Activated CD4-positive, alpha-beta T cell treated with anti-CD3 and anti-CD28 coated beads for 48 hours (primary cell): ENCODE data around the gene AXL.
A peak's percentile ranks its signal among the peaks of the same experiment; 100 is the strongest.
"Not testable (repeated sequence)": the region's sequence is repeated elsewhere in the genome, so short reads cannot be mapped to it uniquely, and the experiment has no call there.

Experiments
- DNase-seq: peaks from one replicate; pipeline ENCODE4 v3.0.0-alpha.2; 2020

Gene AXL

DNA sequence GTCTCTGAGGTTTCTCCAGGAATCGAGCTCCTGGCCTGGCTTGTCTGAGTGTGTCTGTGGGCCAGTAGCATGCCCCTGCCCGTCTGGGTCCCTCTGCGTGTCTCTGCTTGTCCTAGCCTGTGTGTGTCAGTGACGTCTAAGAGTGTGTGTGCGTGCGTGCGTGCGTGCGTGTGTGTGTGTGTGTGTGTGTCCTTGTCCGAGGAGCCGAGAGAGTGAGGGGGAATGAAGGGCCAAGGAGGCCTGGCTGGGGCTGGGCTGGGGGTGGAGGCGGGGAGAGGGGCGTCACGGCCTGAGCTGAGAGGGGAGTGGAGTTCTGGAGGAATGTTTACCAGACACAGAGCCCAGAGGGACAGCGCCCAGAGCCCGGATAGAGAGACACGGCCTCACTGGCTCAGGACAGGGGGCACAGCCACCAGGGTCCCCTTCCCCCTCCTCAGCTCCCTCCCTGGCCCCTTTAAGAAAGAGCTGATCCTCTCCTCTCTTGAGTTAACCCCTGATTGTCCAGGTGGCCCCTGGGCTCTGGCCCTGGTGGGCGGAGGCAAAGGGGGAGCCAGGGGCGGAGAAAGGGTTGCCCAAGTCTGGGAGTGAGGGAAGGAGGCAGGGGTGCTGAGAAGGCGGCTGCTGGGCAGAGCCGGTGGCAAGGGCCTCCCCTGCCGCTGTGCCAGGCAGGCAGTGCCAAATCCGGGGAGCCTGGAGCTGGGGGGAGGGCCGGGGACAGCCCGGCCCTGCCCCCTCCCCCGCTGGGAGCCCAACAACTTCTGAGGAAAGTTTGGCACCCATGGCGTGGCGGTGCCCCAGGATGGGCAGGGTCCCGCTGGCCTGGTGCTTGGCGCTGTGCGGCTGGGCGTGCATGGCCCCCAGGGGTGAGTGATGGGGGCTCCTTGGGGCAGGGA is at the start of gene AXL:
AXL (plus strand) TSS at position 609 of the 893 bp plus-strand sequence; CDS start at position 779, 170 bp downstream.
- DNase-seq, result peak; percentile 17

DNA sequence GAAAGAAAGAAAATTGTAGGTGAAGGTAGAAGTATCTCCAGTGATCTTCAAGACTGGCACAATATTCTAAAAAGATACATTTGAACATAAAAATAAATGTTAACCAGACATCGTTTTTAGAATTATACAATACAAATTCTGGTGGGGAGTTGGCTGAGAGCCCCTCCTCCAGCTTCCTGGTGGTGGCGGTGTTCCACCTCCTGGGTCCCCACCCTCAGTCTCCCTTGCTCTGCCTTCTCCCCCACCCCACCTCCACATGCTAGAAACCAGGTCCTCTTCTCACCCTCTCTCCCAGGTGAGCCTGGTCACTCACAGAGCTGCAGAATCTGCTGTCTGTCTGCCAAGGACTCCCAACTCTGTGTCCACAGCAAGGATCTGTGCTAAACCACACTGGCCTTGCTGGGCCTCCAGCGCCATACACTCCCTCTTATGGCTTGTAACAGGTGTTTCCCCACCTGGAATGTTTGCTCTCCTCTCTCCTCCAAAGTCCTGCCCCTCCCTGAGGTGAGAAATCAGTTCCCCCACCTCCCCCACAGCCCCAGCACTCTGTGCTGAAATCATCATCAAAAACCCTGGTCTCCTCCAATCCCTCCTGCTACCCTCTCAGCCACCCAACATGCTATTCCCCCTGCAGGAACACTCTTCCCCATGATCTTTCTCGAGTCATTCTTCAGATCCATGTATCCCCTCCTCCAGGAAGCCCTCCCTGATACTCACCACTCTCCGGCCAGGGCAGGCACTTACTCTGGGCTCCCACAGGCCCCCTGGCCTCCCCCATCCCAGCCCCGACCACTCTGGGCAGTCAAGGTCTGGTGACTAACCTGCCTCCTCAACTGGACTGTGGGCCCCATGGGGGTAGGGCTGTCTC is 46.5 kb upstream of the AXL start:
- no peak for DNase-seq

DNA sequence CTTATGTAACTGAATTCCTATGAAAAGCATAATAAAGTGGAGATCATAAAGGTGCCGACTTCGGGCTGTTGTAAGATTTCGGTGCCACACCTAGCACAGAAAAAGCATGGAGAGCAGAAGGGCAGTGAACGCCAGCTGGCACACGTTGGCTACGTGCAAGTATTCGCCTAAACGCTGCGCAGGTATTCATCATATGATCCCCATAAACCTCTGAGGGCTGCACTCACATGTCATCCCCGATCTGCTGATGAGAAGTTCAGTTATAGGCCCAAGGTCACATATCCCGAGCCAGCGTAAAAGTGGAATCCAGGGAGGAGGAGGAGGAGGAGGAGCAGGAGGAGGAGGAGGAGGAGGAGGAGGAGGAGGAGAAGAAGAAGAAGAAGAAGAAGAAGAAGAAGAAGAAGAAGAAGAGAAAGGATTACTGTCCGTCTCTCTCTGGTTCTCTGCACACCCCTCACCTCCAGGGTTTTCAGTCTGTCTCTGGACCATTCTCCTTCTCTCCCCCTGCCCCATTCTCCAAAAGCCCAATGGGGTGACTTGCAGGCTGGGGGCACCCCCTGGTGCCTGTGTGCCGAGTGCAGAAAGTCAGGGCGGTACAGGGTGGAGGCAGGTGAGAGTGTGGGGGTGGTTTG is 44.6 kb upstream of the AXL start:
- no peak for DNase-seq

DNA sequence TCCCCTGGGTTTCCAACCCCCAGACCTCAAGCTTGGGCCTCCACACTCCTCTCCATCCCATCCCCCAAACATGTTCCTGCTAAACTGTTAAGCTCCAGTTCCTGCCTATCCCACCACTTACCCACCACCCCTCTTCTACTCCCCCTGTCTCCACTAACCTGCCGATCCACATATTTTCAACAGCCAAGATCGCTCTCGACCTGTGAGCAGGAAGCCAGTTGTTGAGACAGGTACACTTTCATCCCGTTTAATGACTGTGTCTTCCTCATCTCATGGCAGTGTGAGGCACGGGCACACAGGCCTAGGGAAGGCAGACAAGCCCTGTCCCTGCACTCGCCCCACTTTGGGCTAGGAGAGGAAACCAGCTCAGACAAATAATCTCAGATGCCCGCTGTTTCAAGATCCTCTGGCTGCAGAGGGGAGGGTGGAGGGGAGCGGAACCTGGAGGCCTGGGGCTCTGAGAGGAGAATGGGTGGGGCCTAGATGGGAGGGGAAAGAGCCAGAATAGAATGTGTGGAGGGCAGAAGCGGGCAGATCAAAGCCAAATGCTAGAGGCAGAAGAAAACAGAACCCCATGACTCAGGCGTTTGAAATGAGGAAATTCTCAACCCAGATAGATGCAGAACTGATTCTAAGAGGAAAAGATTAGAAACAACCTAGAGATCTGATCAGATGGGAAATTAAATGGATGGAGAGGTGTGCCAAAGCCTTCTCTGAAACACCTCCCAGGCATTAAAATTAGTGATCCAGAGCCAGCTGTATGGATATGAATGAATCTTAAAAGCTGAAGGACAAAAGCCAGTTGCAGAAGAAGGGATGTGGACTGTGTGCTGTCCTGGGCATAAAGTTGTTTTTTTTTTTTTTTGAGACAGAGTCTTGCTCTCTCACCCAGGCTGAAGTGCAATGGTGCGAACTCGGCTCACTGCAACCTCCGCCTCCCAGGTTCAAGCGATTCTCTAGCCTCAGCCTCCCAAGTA is 42.9 kb upstream of the AXL start:
- DNase-seq, result peak; percentile 52

DNA sequence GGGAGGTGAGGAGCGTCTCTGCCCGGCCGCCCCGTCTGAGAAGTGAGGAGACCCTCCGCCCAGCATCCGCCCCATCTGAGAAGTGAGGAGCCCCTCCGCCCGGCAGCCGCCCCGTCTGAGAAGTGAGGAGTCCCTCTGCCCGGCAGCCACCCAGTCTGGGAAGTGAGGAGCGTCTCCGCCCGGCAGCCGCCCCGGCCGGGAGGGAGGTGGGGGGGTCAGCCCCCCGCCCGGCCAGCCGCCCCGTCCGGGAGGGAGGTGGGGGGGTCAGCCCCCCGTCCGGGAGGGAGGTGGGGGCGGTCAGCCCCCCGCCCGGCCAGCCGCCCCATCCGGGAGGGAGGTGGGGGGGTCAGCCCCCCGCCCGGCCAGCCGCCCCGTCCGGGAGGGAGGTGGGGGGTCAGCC is 38.9 kb upstream of the AXL start:
- DNase-seq, result not testable (repeated sequence)

DNA sequence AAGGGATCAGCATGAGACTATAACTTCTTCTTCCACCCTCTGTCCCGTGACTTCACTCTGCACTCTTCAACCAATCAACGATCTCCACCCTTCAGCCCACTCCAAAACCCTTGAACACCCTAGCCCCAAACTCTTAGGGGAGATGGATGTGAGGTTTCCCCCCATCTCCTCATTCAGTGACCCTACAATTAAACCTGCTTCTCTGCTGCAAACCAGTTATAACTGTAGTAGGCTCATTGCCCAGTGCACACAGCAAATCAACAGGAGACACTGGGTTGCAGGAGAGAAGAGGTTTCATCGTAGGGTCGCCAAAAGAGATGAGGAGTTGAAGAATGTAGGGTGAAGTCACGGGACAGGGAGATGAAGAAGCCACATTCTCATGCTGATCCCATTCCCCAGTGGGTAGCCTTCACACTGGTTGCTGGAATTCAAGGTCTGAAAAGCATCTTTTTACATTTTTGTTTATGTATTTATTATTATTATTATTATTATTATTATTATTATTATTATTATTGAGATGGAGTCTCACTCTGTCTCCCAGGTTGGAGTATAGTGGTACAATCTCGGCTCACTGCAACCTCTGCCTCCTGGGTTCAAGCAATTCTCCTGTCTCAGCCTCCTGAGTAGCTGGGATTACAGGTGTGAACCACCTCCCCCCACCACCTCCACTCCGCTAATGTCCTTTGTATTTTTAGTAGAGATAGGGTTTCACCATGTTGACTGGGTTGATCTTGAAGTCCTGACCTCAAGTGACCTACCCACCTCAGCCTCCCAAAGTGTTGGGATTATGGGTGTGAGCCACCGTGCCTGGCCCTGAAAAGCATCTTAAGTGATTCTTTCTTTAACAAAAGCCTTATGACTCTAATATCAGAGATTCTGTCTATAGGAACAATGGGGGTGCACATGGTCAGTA is 31.8 kb upstream of the AXL start:
- no peak for DNase-seq

DNA sequence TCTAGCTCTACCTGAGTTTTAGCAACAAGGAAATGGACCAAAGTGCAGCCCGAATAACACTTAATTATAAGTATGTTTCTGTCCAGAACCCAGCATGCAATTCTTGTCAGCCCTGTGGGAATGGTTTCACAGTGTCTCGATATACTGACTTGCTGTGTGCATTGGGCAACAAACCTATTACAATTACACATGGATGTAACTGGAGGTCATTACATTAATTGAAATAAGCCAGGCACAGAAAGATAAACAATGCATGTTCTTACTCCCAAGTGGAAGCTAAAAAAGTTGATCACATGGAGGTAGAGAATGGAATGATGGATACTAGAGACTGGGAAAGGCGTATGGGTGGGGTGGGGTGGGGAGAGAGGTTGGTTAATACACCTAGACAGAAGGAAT is 31.1 kb upstream of the AXL start:
- DNase-seq, result no peak

DNA sequence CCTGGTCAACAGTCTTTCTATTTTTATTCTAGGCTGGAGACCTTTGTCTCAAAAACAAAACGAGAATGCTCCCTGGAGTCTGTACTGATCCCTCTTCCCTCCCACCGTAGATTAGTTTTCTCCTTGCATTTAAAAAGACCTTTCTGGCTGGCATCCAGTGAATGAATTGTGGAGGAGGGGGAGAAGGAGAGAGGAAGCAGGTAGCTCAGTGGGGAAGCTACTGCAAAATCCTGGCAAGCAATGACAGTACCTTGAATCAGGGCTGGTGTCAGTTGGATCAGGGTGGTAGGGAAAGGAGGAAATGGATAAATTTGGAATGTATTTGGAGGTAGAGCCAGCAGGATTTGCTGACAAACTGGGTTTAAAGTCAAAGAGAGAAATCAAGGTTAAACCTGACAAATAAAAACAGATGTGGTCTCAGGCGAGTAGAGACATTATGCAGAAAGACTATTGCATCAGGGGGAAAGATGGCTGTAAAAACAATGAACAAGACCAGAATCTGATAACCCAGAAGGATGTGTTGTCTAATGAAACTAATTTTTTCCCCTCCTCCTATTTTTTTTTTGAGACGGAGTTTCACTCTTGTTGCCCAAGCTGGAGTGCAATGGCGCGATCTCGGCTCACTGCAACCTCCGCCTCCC is 29.5 kb upstream of the AXL start:
- no peak for DNase-seq

DNA sequence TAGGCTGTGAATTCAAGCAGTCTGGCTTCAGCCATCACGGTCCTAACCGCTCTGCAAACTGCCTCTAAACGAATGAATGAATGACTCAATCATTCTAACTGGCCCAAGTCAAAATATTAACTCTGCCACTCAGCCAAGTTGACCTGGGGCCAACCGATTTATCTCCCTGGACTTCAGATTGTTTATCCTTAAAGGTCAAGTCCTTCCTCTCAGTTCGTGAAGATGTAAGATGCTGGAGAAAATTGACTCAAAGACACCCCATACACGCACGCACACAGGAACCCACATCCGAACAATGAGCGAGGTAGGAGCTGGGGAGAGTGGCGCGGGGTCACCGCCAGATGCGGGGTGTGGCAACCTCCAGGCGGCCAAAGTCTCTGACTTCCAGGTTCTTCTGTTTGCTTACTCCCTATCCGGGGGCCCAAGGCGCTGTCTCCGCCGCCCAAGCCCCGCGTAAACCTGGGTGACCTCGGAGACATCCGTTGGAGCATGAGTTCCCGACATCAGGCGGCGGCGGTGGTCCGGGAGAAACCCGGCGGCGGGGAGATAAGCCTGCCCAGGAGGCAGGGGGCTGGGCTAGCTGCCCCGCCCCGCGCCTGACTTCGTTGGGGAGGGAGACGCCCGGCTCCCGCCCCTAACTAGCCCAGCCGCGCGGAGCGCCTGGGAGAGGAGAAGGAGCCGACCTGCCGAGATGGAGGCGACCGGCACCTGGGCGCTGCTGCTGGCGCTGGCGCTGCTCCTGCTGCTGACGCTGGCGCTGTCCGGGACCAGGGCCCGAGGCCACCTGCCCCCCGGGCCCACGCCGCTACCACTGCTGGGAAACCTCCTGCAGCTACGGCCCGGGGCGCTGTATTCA is 26.2 kb upstream of the AXL start, which contains the start of gene CYP2S1:
CYP2S1 (plus strand) TSS at position 646 of the 856 bp plus-strand sequence; CDS start at position 692, 46 bp downstream.
- peak; percentile 26 for DNase-seq

DNA sequence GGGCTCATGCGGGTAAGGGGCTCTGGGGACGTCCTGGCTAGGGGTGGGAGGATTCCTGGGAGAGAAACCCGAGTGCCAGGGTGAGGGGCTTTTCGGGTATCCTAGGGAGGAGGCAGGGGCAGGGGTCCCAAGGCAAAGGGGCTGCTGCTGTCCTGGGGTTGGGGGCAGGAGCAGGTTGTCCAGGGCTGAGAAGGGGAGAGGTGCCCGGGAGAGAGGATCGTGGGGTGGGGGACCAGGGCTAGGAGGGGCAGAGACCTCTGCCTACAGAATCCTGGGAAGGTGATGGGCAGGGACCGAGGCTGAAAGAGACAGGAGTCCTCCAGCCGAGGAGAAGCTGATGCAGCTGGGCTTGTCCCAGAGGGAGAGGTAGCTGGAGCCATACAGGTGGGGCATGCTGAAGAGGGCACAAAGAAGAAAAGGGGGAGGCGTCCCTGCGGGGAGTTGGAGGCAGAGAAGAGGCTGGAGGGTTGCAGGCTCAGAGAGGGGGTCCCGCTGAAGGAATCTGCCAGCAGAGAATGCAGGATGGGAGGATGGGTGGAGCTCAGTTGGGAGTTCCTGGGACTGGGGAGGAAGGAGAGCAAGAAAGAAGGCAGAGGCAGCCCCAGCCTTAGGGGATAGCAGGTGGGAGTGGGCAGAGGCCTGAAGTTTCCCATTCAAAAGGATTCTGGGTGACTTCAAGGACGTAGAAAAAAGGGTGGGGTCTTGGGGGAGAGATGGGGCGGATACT is 25.4 kb upstream of the AXL start:
- no peak for DNase-seq

DNA sequence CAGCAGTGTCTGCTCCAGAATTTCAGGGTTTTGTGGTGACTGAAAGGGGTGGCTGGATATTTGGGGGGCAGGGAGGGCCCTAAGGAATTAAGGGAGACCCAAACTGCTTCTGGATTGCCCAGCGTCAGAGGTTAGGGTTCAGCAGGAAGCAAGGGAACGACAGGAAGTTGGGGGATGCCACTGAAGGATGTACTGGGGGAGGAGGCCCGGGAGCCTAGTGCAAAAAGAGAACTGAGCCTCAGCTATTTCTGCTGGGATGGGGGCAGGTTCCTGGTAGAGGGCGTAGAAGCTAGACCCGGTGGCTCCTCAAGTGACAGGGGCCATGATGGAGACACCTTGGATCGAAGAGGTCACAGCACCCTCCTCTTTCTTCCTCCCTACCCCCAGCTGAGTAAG is 24.9 kb upstream of the AXL start:
- no peak for DNase-seq

DNA sequence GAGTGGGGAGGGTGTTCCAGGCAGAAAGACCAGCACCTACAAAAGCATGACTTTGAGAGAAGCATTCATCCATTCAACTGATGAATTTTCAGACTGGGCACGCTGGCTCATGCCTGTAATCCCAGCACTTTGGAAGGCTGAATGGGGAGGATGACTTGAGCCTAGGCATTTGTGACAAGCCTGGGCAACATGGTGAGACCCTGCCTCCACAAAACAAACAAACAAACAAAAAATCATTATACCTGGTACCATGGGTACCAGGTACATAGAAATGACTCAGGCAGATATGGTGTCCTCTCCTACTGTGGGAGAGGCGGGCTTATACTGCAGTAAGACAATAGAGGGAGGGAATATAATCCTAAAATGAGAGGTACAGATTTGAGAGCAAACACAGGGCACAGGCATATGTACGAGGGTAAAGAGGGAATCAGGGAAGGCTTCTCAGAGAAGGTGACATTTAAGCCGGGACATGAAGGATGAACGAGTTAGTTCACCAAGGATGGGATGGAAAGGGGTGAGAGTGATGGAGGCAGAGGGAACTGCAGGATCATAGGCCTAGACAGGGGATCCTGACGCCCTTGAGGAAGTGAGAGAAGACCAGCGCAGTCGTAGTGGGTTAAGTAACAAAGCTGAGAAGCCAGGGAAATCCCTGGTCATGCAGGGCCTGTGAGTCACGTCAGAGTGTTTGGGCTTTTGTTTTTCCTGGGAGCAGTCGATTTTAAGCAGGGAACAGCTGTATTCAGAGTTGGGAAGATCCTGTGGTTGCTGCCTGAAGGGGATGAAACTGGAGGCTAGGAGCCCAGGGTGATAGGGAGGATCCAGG is 23.1 kb upstream of the AXL start:
- no peak for DNase-seq

DNA sequence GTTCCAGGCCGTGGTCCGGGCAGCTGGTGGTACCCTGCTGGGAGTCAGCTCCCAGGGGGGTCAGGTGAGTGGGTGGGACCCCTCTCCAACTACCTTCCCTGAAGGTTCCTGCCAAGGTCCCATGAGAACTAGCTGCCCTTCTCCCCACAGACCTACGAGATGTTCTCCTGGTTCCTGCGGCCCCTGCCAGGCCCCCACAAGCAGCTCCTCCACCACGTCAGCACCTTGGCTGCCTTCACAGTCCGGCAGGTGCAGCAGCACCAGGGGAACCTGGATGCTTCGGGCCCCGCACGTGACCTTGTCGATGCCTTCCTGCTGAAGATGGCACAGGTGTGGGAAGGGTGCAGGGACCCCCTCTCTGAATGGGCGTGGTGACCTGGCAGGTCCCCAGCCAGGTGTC is 20.5 kb upstream of the AXL start:
- DNase-seq, result no peak

DNA sequence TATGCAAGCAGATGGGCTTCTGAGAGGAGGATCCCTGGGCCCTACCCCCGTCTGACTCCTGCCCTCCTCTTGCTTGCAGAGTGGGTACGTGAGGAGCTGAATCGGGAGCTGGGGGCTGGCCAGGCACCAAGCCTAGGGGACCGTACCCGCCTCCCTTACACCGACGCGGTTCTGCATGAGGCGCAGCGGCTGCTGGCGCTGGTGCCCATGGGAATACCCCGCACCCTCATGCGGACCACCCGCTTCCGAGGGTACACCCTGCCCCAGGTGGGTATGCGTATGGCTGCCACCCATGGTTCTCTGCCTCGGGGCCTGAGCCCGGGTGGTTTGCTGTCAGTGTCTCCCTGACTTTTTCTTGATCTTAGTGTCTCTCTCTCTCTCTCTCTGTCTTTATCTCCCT is 15.7 kb upstream of the AXL start:
- no peak for DNase-seq

DNA sequence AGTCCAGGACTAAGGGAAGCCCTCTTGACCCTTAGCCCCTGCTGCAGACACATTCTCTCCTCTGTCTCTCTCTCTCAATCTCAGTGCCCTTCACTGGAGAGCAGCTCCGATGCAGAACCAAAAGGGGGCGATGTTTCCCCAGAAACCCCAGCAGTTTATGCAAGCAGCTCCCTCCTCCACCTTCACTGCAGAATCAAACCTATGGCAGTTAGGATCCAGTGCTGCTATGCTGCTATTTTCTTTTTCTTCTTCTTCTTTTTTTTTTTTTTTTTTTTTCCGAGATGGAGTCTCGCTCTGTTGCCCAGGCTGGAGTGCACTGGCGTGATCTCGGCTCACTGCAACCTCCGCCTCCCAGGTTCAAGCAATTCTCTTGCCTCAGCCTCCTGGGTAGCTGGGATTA is 14.7 kb upstream of the AXL start:
- DNase-seq, result peak; percentile 86

DNA sequence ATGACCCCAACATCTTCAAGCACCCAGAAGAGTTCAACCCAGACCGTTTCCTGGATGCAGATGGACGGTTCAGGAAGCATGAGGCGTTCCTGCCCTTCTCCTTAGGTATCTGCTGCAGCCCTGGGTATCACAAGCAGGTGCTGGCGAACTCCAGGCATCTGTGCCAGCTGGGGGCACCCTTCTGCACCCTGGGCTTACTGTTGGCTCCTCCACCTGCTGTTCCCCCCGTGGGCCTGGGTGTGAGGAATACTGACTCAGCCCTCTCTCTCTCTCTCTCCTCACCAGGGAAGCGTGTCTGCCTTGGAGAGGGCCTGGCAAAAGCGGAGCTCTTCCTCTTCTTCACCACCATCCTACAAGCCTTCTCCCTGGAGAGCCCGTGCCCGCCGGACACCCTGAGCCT is 13.0 kb upstream of the AXL start:
- no peak for DNase-seq

DNA sequence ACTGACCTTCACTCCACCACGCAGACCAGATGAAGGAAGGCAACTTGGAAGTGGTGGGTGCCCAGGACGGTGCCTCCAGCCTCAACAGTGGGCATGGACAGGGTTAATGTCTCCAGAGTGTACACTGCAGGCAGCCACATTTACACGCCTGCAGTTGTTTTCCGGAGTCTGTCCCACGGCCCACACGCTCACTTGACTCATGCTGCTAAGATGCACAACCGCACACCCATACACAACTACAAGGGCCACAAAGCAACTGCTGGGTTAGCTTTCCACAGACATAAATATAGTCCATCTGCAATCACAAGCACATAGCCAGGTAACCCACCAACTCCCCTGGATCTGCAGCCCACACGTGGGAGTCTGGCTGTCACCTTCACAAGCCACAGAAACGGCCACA is 12.6 kb upstream of the AXL start:
- no peak for DNase-seq
